Trophoblast cell (in vitro differentiated cells and primary cell): ENCODE data around the gene EXOC5.

Experiments
- DNase-seq, 2 donors: peaks; one replicate each; pipeline ENCODE4 v3.0.0-alpha.2; 2016
- H2AFZ ChIP-seq: 2 replicates; pipeline ENCODE4 v1.6.1; 2013; ENCODE audit warnings: low read length, moderate library complexity, mild to moderate bottlenecking; ENCODE audit not compliant: insufficient read depth, poor library complexity
- H2AK5ac ChIP-seq: 2 replicates; pipeline ENCODE4 v1.6.1; 2013; ENCODE audit warnings: mild to moderate bottlenecking, low read length
- H2BK120ac ChIP-seq: 2 replicates; pipeline ENCODE4 v1.6.1; 2013; ENCODE audit warnings: low read length, mild to moderate bottlenecking, moderate library complexity; ENCODE audit not compliant: insufficient read depth, poor library complexity
- H2BK12ac ChIP-seq: 2 replicates; pipeline ENCODE4 v1.6.1; 2013; ENCODE audit warnings: mild to moderate bottlenecking, low read length, moderate library complexity
- H2BK5ac ChIP-seq: 2 replicates; pipeline ENCODE4 v1.6.1; 2013; ENCODE audit warnings: low read length, low read depth, moderate library complexity, mild to moderate bottlenecking; ENCODE audit not compliant: poor library complexity
- H3K14ac ChIP-seq: 2 replicates; pipeline ENCODE4 v1.6.1; 2013; ENCODE audit warnings: mild to moderate bottlenecking, low read length
- H3K18ac ChIP-seq: 2 replicates; pipeline ENCODE4 v1.6.1; 2013; ENCODE audit warnings: mild to moderate bottlenecking, low read length
- H3K23ac ChIP-seq: 2 replicates; pipeline ENCODE4 v1.6.1; 2013; ENCODE audit warnings: low read length
- H3K27ac ChIP-seq: 2 replicates; pipeline ENCODE4 v1.5.1; 2013; ENCODE audit warnings: low read depth, mild to moderate bottlenecking, inconsistent platforms, low read length, moderate library complexity
- H3K27me3 ChIP-seq: 2 replicates; pipeline ENCODE4 v1.6.1; 2013; ENCODE audit warnings: inconsistent platforms, mild to moderate bottlenecking, low read length, moderate library complexity; ENCODE audit not compliant: insufficient read depth
- H3K36me3 ChIP-seq, 2 experiments: 1 replicate in 1 of 2; 2 replicates in 1 of 2; pipeline ENCODE4 v1.6.1; 2013; ENCODE audit warnings: low read length in 2 of 2, mild to moderate bottlenecking in 2 of 2, moderate library complexity in 1 of 2; ENCODE audit not compliant: insufficient read depth in 2 of 2, control insufficient read depth in 1 of 2
- H3K4ac ChIP-seq: 2 replicates; pipeline ENCODE4 v1.6.1; 2013; ENCODE audit warnings: low read depth, mild to moderate bottlenecking, low read length, moderate library complexity
- H3K4me1 ChIP-seq, 2 experiments: 1 replicate in 1 of 2; 2 replicates in 1 of 2; pipeline ENCODE4 v1.6.1; 2013; ENCODE audit warnings: low read length in 2 of 2, mild to moderate bottlenecking in 2 of 2, moderate library complexity in 1 of 2; ENCODE audit not compliant: insufficient read depth in 2 of 2, control insufficient read depth in 1 of 2
- H3K4me2 ChIP-seq: 2 replicates; pipeline ENCODE4 v1.6.1; 2013; ENCODE audit warnings: inconsistent platforms, mild to moderate bottlenecking, low read length, moderate library complexity
- H3K4me3 ChIP-seq: 2 replicates; pipeline ENCODE4 v1.5.1; 2013; ENCODE audit warnings: mild to moderate bottlenecking, low read depth, low read length, inconsistent platforms
- H3K79me1 ChIP-seq: one replicate; pipeline ENCODE4 v1.6.1; 2013; ENCODE audit warnings: low read length
- H3K79me2 ChIP-seq: 2 replicates; pipeline ENCODE4 v1.6.1; 2013; ENCODE audit warnings: low read length, mild to moderate bottlenecking; ENCODE audit not compliant: control insufficient read depth, insufficient read depth, poor library complexity
- H3K9ac ChIP-seq: 2 replicates; pipeline ENCODE4 v1.6.1; 2013; ENCODE audit warnings: mild to moderate bottlenecking, low read length
- H3K9me3 ChIP-seq: 2 replicates; pipeline ENCODE4 v1.6.1; 2013; ENCODE audit warnings: low read depth, mild to moderate bottlenecking, control low read depth, inconsistent platforms, low read length; ENCODE audit not compliant: insufficient read depth
- H4K12ac ChIP-seq: 2 replicates; pipeline ENCODE4 v1.6.1; 2013; ENCODE audit warnings: low read depth, mild to moderate bottlenecking, low read length, moderate library complexity
- H4K8ac ChIP-seq: 2 replicates; pipeline ENCODE4 v1.6.1; 2013; ENCODE audit warnings: low read depth, mild to moderate bottlenecking, low read length, moderate library complexity
- H4K91ac ChIP-seq: one replicate; pipeline ENCODE4 v1.6.1; 2013; ENCODE audit warnings: low read depth, mild to moderate bottlenecking, low read length, moderate library complexity
- WGBS: extraction: QIAGEN DNeasy Blood & Tissue Kit; methylation state at CpG from one replicate; pipeline ENCODE4 v1.1.7; 2013; ENCODE audit warnings: missing lambda C conversion rate; ENCODE audit not compliant: insufficient read length, insufficient coverage; ENCODE audit errors: extremely low coverage; 5-methylcytosine and 5-hydroxymethylcytosine counted together

Gene EXOC5

GRCh38 chr14:57227083-57227482 lies 41.6 kb downstream of the EXOC5 start:
- H3K4me2 ChIP-seq = no peak overlapping the region
- no peak overlapping the region for H3K23ac ChIP-seq
- H4K91ac ChIP-seq = no peak overlapping the region
- no peak overlapping the region for H3K27ac ChIP-seq
- H3K27me3 ChIP-seq = no peaks in the 10 kb centered on the region
- H2BK12ac ChIP-seq = no peak overlapping the region
- H3K18ac ChIP-seq = no peak overlapping the region
- H3K14ac ChIP-seq = no peak overlapping the region
- H3K79me2 ChIP-seq = no peaks in the 10 kb centered on the region
- H3K79me1 ChIP-seq = no peaks in the 10 kb centered on the region
- H3K9ac ChIP-seq = no peak overlapping the region
- DNase-seq = no peak
- H3K9me3 ChIP-seq = no peaks in the 10 kb centered on the region
- WGBS = no CpG with 5 or more reads among the region's 2 CpGs
- peaks cover 4 to 10% of the 10 kb centered on the region in 2 experiments for H3K36me3 ChIP-seq
- no peak overlapping the region for H3K4me3 ChIP-seq
- H2BK5ac ChIP-seq = no peak overlapping the region
- H2BK120ac ChIP-seq = no peak overlapping the region
- no peak overlapping the region for H4K8ac ChIP-seq
- no peak overlapping the region for H4K12ac ChIP-seq
- H2AFZ ChIP-seq = no peak overlapping the region
- H3K4me1 ChIP-seq = no peaks in the 10 kb centered on the region
- no peak overlapping the region for H2AK5ac ChIP-seq
- no peak overlapping the region for H3K4ac ChIP-seq

- no peak overlapping the region for H4K91ac ChIP-seq
Observed at GRCh38 chr14:57221931-57222330, 46.8 kb downstream of the EXOC5 start.

GRCh38 chr14:57212919-57213318 lies 55.8 kb downstream of the EXOC5 start:
- Histone ChIP-seq H3K14ac (no peak overlapping the region), H3K79me1 (no peaks in the 10 kb centered on the region), H4K12ac (no peak overlapping the region), H3K9ac (no peak overlapping the region), H3K27me3 (no peaks in the 10 kb centered on the region), H3K18ac (no peak overlapping the region), H3K4ac (no peak overlapping the region), H3K27ac (no peak overlapping the region), H3K4me1 (peaks cover 0 to 3% of the 10 kb centered on the region in 2 experiments), H2AK5ac (no peak overlapping the region), H3K4me3 (no peak overlapping the region), H4K91ac (no peak overlapping the region), H3K23ac (no peak overlapping the region), H4K8ac (no peak overlapping the region), H2BK120ac (no peak overlapping the region), H2AFZ (no peak overlapping the region), H3K9me3 (no peaks in the 10 kb centered on the region), H2BK12ac (no peak overlapping the region), H3K79me2 (no peaks in the 10 kb centered on the region), H3K4me2 (no peak overlapping the region), H3K36me3 (peaks cover 7 to 17% of the 10 kb centered on the region in 2 experiments), H2BK5ac (no peak overlapping the region)
- DNase-seq = peak; percentile 19 to 30
- no CpG with 5 or more reads among the region's 2 CpGs for WGBS

More at GRCh38 chr14:57221931-57222330, 46.8 kb downstream of the EXOC5 start:
- Histone ChIP-seq H2BK120ac (no peak overlapping the region), H3K18ac (no peak overlapping the region), H2BK5ac (no peak overlapping the region), H3K4me1 (no peaks in the 10 kb centered on the region), H3K36me3 (peaks cover 0 to 4% of the 10 kb centered on the region in 2 experiments), H3K23ac (no peak overlapping the region), H3K9me3 (no peaks in the 10 kb centered on the region), H4K8ac (no peak overlapping the region), H3K4me3 (no peak overlapping the region), H3K4me2 (no peak overlapping the region), H4K12ac (no peak overlapping the region), H2BK12ac (no peak overlapping the region), H3K27ac (no peak overlapping the region), H2AK5ac (no peak overlapping the region), H3K14ac (no peak overlapping the region), H2AFZ (no peak overlapping the region), H3K79me1 (no peaks in the 10 kb centered on the region), H3K79me2 (no peaks in the 10 kb centered on the region), H3K4ac (no peak overlapping the region), H3K9ac (no peak overlapping the region), H3K27me3 (no peaks in the 10 kb centered on the region)
- 100% methylated on average over 2 of the region's 3 CpGs for WGBS
- no peak for DNase-seq

- no peak overlapping the region for H3K4me2 ChIP-seq
- H4K91ac ChIP-seq = no peak overlapping the region
- no peak overlapping the region for H2BK12ac ChIP-seq
- peaks cover 7 to 14% of the 10 kb centered on the region in 2 experiments for H3K36me3 ChIP-seq
- no peak overlapping the region for H2AFZ ChIP-seq
- no peak overlapping the region for H3K14ac ChIP-seq
- H3K27ac ChIP-seq = no peak overlapping the region
- no peak overlapping the region for H2BK120ac ChIP-seq
- no peak overlapping the region for H3K18ac ChIP-seq
- H4K12ac ChIP-seq = no peak overlapping the region
- H2BK5ac ChIP-seq = no peak overlapping the region
- H3K4ac ChIP-seq = no peak overlapping the region
- H3K23ac ChIP-seq = no peak overlapping the region
- H3K27me3 ChIP-seq = no peaks in the 10 kb centered on the region
- no CpG with 5 or more reads among the region's 4 CpGs for WGBS
- DNase-seq = peak in 1 of 2 donors; percentile 77
- H3K79me2 ChIP-seq = no peaks in the 10 kb centered on the region
- H3K9me3 ChIP-seq = no peaks in the 10 kb centered on the region
- H3K4me3 ChIP-seq = no peak overlapping the region
- peaks cover 0 to 3% of the 10 kb centered on the region in 2 experiments for H3K4me1 ChIP-seq
- H3K79me1 ChIP-seq = no peaks in the 10 kb centered on the region
- H3K9ac ChIP-seq = no peak overlapping the region
- no peak overlapping the region for H4K8ac ChIP-seq
- H2AK5ac ChIP-seq = no peak overlapping the region
Observed at GRCh38 chr14:57209561-57209960, 59.1 kb downstream of the EXOC5 start.
